GM12878 (cell line): ENCODE data around the gene CLIP2. TPM values are rescaled to one million over a fixed set of nuclear protein-coding genes. Genes with fewer than 3 reads are reported as not detected.

Experiments used
- CBX3 ChIP-seq: fragments of 200-600 bp; sonication (generic); IDR thresholded peaks from 2 replicates; pipeline ENCODE4 v1.6.1; 2016; ENCODE audit warnings: low read depth, borderline replicate concordance
- CHD1 ChIP-seq: IDR thresholded peaks from 2 replicates; pipeline ENCODE4 v1.6.1; 2012; ENCODE audit warnings: low read depth, low read length, improper control_type of control experiment
- CTCF ChIP-seq, 3 experiments: IDR thresholded peaks in 2 of 3; conservative IDR thresholded peaks in 1 of 3; 2 replicates each; pipeline ENCODE4 v1.5.1; 2011; ENCODE audit warnings: low read depth in 3 of 3, low read length in 3 of 3, mild to moderate bottlenecking in 3 of 3, control low read depth in 2 of 3, moderate library complexity in 2 of 3, inconsistent platforms in 1 of 3, mixed read lengths in 1 of 3; ENCODE audit not compliant: control insufficient read depth in 2 of 3, insufficient read depth in 1 of 3; ENCODE audit errors: extremely low read depth in 1 of 3
- HDAC6 ChIP-seq: fragments of 200-600 bp; sonication (generic); IDR thresholded peaks from one replicate; pipeline ENCODE4 v1.8.0; 2017; ENCODE audit warnings: antibody characterized with exemption; ENCODE audit not compliant: unreplicated experiment
- IRF5 ChIP-seq: fragments of 450-650 bp; IDR thresholded peaks from 2 replicates; pipeline ENCODE4 v1.6.1; 2017; ENCODE audit warnings: borderline replicate concordance
- MAX ChIP-seq: IDR thresholded peaks from 2 replicates; pipeline ENCODE4 v1.6.1; 2012; ENCODE audit warnings: low read depth, low read length, improper control_type of control experiment
- MXI1 ChIP-seq: fragments of 150-350 bp; IDR thresholded peaks from 2 replicates; pipeline ENCODE4 v1.6.1; 2011; ENCODE audit warnings: low read depth, mild to moderate bottlenecking, inconsistent platforms, low read length, improper control_type of control experiment
- NKRF ChIP-seq: fragments of 450-650 bp; conservative IDR thresholded peaks from 2 replicates; pipeline ENCODE4 v1.6.1; 2017; ENCODE audit warnings: mild to moderate bottlenecking, moderate library complexity
- NR2C1 ChIP-seq: fragments of 450-650 bp; IDR thresholded peaks from 2 replicates; pipeline ENCODE4 v1.6.1; 2017; ENCODE audit warnings: antibody characterized with exemption, mild to moderate bottlenecking, moderate library complexity
- PBX3 ChIP-seq: IDR thresholded peaks from 2 replicates; pipeline ENCODE4 v1.6.1; 2011; ENCODE audit warnings: mild to moderate bottlenecking, low read depth, low read length, moderate library complexity; ENCODE audit not compliant: insufficient replicate concordance
- RB1 ChIP-seq: fragments of 450-650 bp; formaldehyde crosslinking; IDR thresholded peaks from 2 replicates; pipeline ENCODE4 v1.6.1; 2017; ENCODE audit warnings: mild to moderate bottlenecking, borderline replicate concordance
- RELB ChIP-seq: fragments of 450-650 bp; IDR thresholded peaks from 2 replicates; pipeline ENCODE4 v1.6.1; 2017; ENCODE audit warnings: low read depth, mild to moderate bottlenecking, moderate library complexity
- SREBF1 ChIP-seq: IDR thresholded peaks from 2 replicates; pipeline ENCODE4 v1.6.1; 2012; ENCODE audit warnings: mild to moderate bottlenecking, low read length
- TCF12 ChIP-seq: IDR thresholded peaks from 2 replicates; pipeline ENCODE4 v1.6.1; 2011; ENCODE audit warnings: low read depth, mild to moderate bottlenecking, low read length
- ZBTB4 ChIP-seq: fragments of 450-650 bp; formaldehyde crosslinking; IDR thresholded peaks from 2 replicates; pipeline ENCODE4 v1.4.0; 2022; ENCODE audit warnings: mild to moderate bottlenecking, moderate library complexity
- ZNF384 ChIP-seq: IDR thresholded peaks from 2 replicates; pipeline ENCODE4 v1.6.1; 2012; ENCODE audit warnings: low read depth, mild to moderate bottlenecking, low read length, improper control_type of control experiment, borderline replicate concordance
- polyA plus RNA-seq, 11 experiments: library from polyadenylated mRNA; depleted of rRNA in 4 of 11; unstranded in 6 of 11; stranded (reverse) in 5 of 11; fragments of >200 nt; fragmentation: Nextera tagmentation in 4 of 11; fragmentation: Illumina TruSeq in 1 of 11; extraction: Ambion mirVana in 4 of 11; extraction: Trizol in 1 of 11; gene quantifications; 1 replicate in 1 of 11; 2 replicates in 10 of 11; pipeline versions ENCODE4 v1.2.1 to v1.2.3, GENCODE V29; 2011 to 2016; ENCODE audit warnings: inconsistent platforms in 2 of 11, missing spikeins in 2 of 11, low read depth in 1 of 11
- total RNA-seq, 4 experiments: library from RNA; depleted of rRNA in 3 of 4; stranded (reverse); fragments of >200 nt in 3 of 4; fragmentation: Illumina TruSeq in 1 of 4; extraction: Trizol in 1 of 4; gene quantifications; 2 replicates each; pipeline versions ENCODE4 v1.2.1 to v1.2.3, GENCODE V29; 2013 to 2021

Gene CLIP2
- total and polyA plus RNA-seq, 10 of the 15 experiments (the other 5 are each of a cell fraction or from before 2014, with no cell fraction given) = 0.26 to 56.3 (median 21.0) TPM

GRCh38 chr7:74272305-74273038 lies 16.7 kb upstream of the CLIP2 start (continued):
- 0 out of 2 replicates have a peak, but pooled peaks have one; percentile 22 for TF ChIP-seq NKRF
- TF ChIP-seq PBX3 = no peak
- TF ChIP-seq NR2C1 = no peak
- peak; percentile 98 for TF ChIP-seq RELB
- TF ChIP-seq ZBTB4 = no peak
- TF ChIP-seq SREBF1 = no peak
- no peak for TF ChIP-seq MXI1
- TF ChIP-seq CBX3 = no peak
- no peak for TF ChIP-seq CHD1
- peak; percentile 61; the same call in 1 of the 2 replicates for TF ChIP-seq RB1
- peak; percentile 72; the same call in 1 of the 2 replicates for TF ChIP-seq MAX
- no peak; the same call in 1 of the 2 replicates for TF ChIP-seq ZNF384
- no peak for TF ChIP-seq CTCF (IDR thresholded peaks at IDR 0.05 in 2 of 3, conservative IDR thresholded peaks at IDR 0.05 in 1 of 3; ENCODE audit: control insufficient read depth in 2 of 3, extremely low read depth in 1 of 3, insufficient read depth in 1 of 3, low read depth in 3 of 3, low read length in 3 of 3)
- TF ChIP-seq IRF5 = no peak
- peak; percentile 99 for TF ChIP-seq TCF12
- TF ChIP-seq HDAC6 = no peak
